ENCODE measurements around the gene TMEM229B.

The TMEM229B gene

DNA sequence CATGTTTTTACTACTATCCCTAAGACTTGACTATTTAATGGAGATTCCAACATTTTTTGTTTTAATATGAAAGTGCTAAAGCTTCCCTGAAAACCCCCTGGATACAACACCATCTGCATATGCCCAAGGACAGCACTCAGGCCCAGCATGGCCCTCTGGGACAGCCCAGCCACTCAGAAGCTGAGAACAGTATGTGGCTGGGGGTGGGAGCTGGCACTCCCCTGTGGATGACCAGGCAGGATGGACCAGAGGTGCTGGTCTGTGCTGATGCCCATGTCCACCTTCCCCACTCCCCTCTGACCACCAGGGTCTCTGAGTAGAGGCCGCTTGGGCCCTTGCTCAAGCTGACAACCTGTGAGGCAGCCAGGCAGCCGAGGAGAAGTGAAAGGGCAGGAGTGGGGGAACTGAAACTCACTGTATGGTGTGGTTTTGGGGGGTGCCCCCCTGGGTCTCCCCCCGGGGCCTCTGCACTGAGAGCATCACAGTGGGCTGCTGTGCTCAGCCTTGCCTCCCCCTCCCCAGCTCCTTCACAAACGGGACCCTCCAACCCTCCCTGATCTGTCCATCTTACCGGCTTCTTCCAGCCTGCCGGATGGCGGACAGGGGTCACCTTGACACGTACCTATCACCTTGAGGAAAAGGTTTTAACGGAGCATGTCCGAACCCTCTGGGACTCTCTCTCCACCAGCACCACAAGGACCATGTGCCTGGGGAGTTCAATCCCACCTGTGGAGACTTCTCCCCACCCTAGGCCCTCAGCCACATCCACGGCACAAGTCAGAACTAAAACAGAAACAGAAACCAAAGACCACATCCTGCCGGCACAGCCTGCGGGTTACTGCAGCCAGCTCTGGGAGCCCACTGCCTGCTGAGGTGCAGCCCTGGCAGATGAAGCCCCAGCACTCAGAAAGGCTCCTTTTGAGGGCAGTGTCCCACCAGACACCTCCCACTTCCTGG is at the start of gene TMEM229B:
TSS of gene TMEM229B (minus strand) at position 785 of the 957 bp plus-strand sequence. CDS start 14,798 bp downstream, outside the sequence.
- peak; percentile 64 to 74 for DNase-seq (ENCODE audit: low read depth in 2 of 2)

DNA sequence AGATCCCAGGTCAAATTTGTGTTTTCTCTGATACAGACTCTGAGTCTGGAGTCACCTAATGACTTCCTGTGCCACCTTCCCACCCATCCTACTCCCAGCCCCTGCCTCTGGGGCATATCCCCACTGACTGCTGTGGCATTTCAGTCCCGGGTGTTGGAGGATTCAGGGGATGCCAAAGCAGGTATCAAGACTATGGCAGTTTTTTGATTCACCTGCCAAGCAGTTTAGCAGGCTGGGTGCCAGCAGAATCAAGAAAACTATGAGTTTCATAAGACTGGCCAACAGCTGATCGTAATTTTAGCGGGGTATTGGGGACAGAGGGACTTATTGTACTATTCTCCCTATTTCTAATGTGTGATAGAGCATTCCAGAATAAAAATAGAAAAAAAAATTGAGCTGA is 49.2 kb upstream of the TMEM229B start:
- DNase-seq (ENCODE audit: low read depth in 2 of 2), result no peak

DNA sequence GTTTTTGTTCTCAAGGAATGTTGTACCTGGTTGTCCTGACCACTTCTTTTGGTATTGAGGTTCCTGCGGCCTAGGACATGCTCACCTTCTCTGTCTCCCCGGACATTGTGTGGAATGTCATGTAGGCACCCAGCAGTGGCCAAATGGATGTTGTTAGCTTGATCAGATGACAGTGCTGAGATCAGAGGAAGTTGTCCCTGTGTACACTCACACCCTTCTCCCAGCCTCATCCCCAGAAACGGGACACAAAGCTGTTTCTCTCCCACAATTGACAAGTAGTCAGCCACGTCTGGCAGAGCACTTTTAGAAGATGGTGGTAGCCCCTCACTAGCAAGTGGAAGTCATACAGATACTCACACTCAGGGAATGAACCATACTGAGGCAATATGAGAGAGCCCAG is 47.6 kb upstream of the TMEM229B start:
- no peak for DNase-seq (ENCODE audit: low read depth in 2 of 2)

DNA sequence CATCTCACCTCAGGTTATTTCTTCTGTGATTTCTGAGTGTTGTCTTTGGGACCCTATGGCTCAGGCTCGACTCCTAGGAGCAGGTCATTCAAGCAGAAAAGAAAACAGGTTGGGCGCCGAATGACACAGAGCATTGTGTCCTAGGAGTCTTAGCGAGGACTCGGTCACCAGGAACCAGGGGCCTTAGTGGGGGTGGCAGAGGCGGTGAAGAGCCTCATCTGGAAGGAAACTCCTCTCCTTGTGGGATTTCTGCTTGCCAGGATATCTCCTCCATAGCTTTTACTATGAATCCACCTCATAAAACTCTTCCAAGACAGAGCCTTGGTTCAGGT is 45.2 kb upstream of the TMEM229B start:
- DNase-seq (ENCODE audit: low read depth in 2 of 2), result no peak

DNA sequence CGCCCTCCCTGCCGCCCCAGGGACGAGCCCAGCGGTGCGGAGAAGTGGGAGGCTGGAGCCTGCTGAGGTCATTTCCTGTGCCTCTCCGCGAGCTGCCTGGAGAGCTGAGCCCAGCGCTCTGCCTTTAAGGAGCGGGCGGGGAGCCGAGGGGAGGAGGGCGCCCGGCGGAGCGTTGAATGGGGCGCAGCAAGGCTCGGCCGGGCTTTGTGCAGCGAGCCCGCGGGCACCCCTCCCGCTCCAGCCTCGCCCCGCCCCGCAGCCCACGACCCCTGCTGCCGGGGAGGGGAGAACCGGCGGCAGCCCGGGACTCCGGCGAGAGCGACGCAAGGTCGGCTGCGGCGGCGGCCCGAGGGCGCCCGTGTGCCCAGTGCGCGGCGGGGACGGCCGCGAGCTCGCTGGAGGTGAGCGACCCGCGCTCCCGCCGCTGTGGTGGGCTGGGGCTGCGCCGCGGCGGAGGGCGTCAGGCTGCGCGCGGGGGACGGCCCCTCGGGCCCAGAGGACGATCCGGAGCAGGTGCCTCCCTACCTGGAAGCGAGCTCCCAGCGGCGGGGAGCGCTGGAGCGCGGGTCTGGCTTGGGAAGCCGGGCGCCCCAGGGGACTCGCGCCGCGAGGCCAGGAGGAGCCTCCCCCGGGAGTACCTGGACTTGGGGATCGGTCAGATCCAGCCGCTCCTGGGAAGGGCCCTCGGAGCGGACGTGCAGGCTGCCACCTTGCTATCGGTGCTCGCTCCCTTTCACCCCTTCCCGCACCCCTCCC is 44.7 kb upstream of the TMEM229B start, which contains the start of gene PLEKHH1:
TSS of gene PLEKHH1 (plus strand) at position 293 of the 756 bp plus-strand sequence. CDS start 8,578 bp downstream, outside the sequence.
- DNase-seq (ENCODE audit: low read depth in 2 of 2), result peak; percentile 46 to 48

DNA sequence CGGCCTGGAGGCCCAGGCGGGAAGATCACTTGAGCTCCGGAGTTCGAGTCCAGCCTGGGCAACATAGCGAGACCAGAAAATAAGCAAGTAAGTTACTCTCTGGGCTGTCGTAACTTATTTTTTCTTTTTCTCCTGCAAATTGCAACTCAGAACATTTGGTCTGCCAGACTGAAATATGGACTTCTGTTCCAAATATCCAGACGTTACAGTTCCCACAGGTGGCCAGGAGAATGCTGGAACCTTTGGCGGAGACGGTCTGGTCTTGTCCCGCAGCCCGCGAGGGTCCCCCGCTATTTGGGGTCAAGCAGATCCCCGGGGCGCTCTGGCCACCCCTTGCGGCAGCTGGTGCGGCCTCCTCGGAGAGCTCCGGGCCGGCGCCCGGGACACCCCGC is 44.1 kb upstream of the TMEM229B start:
- no peak for DNase-seq (ENCODE audit: low read depth in 2 of 2)

DNA sequence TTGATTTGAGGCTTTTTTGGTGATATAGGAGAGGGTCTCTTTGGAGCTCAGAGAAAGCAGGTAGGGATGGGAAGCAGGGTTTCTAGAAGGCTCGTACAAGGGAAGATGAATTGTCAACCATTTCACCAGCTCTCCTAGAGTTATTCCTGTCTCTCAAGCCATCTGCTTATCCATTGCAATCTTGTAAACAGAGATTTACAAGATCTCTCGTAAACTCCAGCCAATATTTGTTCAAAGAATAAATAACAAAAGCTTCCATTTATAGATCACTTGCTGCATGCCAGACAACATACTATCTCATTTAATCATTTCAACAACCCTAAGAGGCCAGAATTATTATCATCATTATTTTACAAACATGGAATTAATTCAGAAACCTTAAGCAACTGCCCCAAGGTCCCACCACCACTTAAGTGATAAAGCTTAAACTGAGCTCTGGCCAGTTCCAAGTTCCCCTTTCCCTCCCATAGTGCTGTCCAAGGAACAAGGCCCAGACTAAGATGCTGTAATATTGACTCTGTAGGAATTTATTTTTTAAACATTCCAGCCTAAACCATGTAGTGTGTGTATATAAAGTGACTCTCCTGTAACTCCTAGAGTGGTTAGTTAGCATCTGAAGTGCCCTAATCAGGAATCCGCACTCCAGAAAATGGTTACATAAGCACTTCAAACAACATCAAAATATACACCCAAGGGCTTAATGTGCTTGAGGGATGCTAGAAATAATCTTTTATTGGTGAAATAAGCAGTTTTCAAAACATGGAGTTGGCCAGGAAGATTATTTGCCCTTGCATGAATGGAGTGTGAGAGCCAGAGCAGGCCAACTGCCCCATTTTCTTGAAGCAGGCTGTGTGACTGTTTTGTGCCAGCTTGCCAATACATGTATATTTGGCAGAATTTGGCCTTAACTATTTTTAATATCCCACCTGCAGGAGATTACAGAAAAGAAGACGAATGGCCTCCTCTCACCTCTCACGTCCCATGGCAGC is 41.7 kb upstream of the TMEM229B start:
- DNase-seq (ENCODE audit: low read depth in 2 of 2), result no peak

DNA sequence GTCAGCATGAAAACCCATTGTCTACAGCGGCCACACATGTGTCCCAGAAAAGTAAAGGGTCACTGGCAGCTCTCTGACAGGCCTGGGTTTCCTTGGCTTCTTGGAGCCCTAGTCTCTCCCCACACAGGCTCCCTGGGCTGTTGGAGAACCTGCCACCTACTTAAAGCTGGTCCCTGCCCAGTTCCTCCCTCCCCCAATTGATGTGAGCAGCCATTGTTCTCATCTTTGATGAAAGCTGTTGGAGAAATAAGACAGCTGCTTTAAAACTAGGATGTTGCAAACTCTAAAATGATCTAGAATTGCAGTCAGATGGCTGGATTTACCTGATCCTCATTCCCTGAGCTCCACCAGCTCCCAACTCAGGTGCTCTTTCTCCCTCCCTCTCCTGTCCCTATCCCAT is 39.8 kb upstream of the TMEM229B start:
- DNase-seq (ENCODE audit: low read depth in 2 of 2), result no peak

DNA sequence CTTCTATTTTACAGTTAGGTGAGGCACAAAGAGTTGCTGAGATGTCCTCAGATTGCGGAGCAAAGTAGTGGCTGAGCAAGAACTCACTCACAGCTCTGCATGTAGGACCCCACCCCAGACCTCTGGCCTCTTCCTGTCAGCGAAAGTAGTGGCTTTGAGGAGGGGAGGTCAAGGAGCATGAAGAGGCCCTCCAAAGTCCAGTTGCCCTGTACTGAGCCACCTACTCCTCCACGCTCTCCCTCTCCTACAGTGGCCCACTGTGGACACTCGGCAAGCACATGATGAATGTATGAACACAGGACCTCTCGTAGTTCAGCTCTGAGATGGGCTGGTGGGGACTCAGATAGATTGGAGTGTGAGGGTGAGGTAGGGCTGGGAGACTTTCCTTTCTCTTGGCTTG is 39.2 kb upstream of the TMEM229B start:
- DNase-seq (ENCODE audit: low read depth in 2 of 2), result no peak

DNA sequence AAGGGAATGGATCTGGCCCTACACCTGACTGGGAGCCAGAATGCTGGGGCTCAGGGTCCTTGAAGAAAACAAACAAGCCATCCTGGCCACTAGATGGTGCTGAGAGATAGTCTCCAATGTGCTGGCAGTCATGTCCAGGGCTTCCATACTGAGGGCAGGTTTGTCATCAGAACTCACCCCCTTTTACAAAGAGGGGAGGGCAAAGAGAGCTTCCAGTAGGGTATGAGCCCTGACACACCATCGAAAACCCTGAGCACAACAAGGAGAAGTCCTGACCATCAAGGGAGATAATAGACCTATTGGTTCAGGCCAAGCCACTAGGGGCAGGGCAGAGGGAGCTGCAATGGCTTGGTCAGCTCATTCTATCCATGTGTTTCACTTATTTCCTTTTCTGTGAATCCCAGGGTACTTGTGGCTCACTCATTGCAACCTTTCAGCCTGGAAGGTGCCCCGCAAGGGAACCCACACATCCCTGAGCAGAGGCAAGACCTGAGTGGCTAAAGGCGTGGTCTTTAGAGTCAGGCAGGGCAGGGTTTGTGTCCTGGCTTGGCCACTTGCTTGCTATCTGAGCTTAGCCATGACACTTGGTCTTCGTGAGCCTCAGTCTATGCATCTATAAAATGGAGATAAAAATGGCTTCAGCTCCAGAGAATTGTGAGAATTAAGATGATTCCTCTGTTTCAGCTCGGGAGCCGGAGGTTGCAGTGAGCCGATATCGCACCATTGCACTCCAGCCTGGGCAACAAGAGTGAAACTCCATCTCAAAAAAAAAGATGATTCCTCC is 38.3 kb upstream of the TMEM229B start:
- DNase-seq (ENCODE audit: low read depth in 2 of 2), result no peak

DNA sequence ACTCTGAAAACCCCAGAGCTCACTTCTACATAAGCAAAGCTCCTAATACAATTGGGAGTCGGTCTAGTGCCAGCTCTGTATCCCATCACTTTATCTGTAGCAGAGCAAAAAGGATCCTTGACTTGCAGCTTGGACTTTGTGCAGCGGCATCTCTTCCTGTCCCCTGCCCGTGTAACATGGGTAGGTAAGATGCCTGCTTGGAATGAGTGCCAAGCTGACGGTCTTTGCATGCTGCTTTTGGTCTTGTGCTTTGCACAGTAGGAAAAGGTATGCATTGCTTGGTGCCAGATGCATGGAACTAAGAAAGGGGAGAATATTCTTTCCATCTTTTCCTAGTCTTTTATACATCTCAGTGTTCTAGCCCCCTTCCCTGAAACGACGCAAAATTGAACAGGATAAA is 37.7 kb upstream of the TMEM229B start:
- no peak for DNase-seq (ENCODE audit: low read depth in 2 of 2)

DNA sequence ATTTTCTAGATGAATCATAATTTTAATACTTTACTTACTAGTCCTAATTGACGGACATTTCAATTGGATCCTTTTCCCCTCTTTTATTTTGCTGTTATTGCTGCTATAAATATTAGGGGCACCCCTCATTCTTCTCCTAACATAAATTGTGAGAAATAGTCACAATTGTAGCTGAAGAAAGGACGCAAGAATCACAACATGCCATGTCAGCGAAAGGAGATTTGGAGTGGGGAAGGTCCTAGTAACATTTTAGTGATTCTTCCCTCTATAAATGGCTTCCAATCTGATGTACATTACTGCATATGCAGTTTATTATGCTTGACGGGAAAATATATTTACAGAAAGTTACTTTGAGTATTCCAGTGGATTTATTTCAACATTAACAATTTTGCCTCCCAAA is 36.9 kb upstream of the TMEM229B start:
- no peak for DNase-seq (ENCODE audit: low read depth in 2 of 2)

DNA sequence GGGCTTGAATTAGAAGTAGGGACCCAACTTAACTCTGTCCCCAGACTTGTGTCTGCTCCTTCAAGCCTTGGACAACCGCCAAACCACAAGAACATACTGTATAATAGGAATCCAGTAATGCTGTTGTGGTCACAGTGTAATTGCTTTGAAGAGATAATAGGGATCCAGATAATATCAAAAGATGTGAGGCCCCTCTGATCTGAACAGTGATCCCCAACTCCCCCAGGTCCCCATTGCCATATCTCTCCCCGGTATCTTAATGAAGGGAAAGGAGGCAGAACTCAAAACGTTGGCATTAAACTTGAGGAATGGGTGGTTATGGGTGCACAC is 36.1 kb upstream of the TMEM229B start:
- no peak for DNase-seq (ENCODE audit: low read depth in 2 of 2)

DNA sequence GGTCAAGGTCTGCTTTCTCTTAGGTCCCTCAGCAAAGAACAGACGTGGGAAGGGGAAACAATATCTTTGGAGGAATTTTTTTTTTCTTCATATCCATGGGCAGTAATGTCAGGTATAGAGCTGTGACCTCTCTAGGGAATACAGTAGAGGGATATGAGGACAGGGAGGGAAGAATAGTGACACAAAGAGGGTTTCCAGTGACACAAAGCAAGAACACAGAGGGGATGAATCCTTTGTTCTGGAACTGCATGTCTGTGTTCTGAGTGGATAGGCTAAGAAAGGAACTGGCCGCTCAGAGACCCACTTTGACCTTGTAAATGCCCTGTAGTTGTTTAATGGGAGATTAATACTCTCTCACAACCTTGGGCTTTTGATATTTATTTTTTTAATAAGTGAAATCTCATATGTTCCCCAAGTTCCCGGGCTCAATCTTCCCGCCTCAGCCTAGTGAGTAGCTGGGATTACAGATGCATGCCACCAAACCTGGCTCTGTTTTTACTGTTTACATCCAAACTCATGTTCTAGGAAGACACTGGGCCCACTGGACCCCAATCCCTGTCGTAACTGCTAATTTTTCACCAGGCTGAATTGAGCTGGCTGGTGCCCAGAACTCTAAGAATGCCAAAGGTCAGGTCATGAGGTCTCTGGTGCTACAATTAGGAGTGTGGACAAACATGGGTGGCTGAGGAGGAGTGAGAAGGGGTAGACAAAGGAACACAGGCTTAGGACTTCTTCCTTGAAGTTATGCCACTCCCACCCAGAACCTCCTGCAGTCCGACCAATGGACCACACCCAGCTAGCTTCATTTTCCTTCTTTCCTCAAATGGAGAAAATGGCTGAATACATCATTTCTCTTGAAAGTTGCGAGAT is 35.5 kb upstream of the TMEM229B start:
- DNase-seq (ENCODE audit: low read depth in 2 of 2), result no peak

DNA sequence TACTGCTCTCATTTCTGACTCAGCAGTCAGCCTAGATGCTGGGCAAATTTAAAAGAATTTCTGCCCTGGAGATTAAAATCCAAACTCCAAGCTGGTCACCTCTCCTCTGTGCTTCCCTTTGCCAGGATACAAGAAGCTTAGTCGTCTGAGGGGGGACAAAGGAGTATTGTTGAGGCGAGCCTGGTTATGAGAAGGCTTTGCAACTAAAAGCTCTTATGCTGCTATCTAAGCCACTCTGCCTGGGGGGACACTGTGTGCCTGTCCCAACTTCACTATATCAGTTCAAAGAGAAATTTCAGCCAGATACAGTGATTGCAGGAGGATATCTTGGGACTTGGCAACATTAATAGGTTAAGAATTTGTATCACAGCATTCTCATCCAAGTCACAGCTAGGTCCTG is 33.7 kb upstream of the TMEM229B start:
- DNase-seq (ENCODE audit: low read depth in 2 of 2), result no peak

DNA sequence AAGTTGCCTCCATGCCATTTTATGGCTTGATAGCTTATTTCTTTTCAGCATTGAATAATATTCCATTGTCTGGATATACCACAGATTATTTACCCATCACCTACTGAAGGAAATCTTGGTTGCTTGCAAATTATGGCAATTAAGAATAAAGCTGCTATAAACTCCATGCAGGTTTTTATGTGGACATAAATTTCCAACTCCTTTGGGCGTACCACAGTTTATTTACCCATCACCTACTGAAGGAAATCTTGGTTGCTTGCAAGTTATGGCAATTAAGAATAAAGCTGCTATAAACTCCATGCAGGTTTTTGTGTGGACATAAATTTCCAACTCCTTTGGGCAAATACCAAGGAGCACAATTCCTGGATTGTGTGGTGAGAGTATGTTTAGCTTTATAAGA is 32.0 kb upstream of the TMEM229B start:
- DNase-seq (ENCODE audit: low read depth in 2 of 2), result no peak

DNA sequence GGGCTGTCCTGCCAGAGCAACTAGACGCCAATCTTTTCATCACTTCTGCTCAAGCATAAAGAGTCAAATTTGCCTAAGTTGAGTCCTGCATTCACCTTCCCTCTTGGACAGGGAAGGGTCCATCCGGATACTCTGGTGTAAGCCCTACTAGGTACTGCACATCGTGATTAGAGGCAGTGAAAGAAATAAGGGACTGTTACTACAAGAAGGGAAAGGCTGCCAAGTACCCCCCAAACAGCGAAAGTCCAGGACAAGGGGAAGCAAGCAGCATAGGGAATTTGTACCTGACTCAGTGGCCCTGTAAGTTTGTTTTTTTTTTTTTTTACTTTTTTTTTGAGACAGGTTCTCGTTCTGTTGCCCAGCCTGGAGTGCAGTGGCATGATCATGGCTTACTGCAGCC is 30.9 kb upstream of the TMEM229B start:
- no peak for DNase-seq (ENCODE audit: low read depth in 2 of 2)

DNA sequence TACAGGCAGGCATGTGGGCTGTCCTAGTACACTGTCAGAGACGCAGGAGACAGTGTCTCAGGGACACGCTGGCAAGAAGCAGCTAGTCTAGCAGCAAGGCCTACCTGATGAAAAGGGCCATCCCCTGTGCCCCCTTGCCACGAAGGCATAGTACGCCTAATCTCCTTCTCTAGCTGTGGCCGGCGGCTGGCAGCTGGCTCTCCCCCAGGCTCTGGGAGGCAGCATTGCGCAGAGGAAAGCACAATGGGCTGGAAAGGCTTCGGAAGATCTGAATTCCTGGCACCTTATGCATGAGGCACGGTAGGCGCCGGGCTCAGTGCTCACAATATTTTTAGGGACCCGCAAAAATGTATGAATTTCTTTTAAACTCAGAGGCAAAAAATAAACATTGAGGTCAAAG is 28.6 kb upstream of the TMEM229B start:
- no peak for DNase-seq (ENCODE audit: low read depth in 2 of 2)

DNA sequence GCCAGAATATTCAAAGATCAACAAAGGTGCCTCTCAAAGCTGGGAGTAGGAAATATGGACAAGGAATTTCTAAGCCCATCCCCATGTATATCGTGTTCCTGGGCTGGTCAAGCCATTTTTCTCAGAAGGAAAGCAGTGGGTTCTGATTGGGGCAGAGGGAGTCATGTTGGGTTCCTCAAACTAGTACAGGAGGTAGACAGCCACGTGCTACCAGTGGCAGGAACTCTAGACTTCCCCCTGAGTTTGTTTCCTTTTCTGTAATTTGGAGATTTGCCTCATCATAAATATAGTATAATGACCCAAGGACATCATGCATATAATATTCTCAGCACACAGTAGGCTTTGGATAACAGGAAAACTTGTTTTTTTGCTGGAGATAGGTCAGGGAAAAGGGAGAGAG is 28.2 kb upstream of the TMEM229B start:
- DNase-seq (ENCODE audit: low read depth in 2 of 2), result no peak
